GM18498 (cell line): ENCODE results near the gene H3-3A.

Experiments used
- ATAC-seq: cut with Tn5 transposase; IDR thresholded peaks from one replicate; pipeline ENCODE4 v1.9.1; 2021; ENCODE audit warnings: mild to moderate bottlenecking, moderate library complexity; ENCODE audit not compliant: unreplicated experiment

H3-3A gene

GRCh38 chr1:226062558-226063223, at the start of gene H3-3A:
TSS of gene H3-3A (plus strand) at chr1:226062716. CDS start at chr1:226064352, 1,636 bp downstream.
- ATAC-seq = peak; percentile 71

DNA sequence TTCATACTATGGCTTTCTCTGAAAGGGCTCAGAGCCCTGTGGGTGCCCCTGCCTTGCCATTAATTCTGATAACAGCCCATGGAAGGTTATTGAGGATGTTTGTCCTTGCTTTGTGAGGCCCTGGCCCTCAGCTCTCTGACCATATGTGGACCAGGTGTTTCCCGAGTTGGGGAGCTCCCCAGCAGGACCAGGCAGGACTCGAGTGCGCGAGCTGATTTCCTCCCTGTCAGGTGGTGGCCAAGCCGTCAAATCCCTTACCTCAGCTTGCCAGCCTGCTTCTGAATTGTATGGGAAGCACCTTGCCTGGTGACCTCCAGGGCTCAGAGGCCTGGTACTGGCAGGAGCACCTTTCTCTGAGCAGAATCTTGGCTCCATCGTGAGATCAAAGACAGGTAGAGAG, 45.4 kb upstream of the H3-3A start:
- ATAC-seq = no peak

DNA sequence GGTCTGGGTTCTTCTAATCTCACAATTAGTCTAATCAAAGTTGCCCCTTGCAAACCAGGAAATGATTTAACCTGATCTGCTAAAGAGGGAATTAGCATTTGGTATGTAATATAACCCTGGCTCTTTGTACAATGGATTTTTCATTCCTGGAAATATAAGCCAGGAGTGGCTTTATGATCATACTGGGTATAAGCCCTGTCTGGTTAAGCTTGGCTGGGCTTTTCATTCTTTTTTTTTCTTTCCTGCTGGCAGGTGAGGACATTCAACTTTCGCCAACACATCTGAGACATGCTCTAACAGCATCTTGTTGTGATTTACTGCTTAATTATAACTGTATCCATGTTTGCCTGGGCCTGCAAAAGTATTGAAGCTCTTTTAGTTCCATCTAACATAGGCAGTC, 42.9 kb upstream of the H3-3A start:
- no peak for ATAC-seq

- no peak for ATAC-seq
Measured at GRCh38 chr1:226021401-226021800, 41.1 kb upstream of the H3-3A start.

- ATAC-seq = no peak
Measured at GRCh38 chr1:226021801-226022200, 40.7 kb upstream of the H3-3A start.

GRCh38 chr1:226023735-226024134, 38.8 kb upstream of the H3-3A start:
- no peak for ATAC-seq

- no peak for ATAC-seq
Measured at GRCh38 chr1:226026833-226027232, 35.7 kb upstream of the H3-3A start.

DNA sequence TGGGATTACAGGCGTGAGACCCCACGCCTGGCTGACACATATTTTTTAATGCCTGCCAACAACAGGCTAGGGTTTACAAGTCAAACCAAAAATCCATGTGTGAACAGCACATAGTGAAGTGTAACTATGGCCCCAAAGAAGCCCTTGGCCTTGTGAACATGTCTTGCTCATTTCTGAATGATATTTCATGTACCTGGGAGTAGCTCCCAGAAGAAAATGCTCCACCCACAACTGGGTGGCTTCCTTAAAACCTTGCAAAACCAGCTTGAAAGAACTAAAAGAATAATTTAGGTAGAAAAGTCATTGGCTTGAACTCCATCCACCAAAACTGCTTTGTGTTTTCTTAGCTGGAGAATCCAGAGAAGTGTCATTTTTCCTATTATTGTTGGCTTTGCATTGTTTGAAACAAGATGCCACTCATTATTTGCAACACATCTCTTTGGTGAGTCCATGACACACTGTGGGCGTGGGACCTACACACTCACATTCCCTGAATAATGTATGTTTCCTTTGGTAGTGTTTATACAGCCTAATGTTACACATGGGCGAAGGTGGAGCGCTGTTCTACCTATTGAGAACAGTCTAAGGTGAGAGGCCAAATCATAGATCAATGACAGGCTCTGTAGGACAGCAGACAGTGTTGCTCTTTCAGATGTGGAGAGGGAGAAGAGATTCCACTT, 34.8 kb upstream of the H3-3A start:
- no peak for ATAC-seq

- peak; percentile 92 for ATAC-seq
Measured at GRCh38 chr1:226029093-226029496, 33.4 kb upstream of the H3-3A start.

DNA sequence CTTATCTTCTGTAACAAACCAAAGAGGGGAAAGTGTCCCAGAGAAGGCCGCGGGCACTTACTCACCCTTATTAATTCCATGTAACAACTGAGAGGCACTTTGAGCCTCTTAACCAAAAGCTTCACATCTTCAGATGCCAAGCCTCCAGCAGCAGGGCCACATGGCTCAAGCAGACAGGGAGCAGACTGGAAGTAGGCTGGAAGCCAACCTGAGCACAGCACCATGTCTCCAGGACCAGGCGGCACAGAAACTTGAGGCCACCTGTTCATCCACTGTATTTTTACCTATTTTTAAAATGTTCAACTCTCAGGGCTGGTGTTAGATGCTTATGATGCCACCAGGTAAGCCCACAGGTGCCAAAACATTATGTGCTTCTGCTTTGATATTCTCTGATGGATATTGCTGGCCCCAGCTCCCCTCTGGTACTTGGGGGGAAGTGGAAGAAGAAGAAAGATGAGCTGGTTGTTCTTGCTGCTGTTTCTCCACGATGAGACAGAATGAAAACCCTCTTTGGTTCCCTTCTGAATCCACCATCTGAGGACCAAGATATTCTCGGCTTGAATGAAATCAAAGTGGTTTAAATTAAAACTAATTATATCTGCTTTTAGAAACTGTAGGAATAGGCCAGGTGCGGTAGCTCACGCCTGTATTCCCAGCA, 32.8 kb upstream of the H3-3A start:
- no peak for ATAC-seq

DNA sequence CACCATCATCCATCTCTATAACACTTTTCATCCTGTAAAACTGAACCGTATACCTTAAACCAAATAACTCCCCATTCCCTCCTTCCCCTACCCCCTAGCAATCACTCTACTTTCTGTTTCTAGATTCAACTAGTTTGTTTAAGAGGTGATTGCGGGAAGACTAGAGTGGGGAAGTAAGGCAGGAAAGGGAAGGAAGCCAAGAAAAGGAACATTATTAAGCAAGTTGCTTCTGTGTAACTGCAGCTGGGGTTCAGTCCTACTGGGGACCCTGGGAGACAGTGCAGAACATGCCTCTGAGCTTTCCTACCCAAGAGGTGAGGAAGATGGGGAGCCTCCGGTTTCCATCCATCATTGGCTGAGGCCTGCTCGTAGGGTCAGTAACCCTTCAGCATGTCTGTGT, 28.9 kb upstream of the H3-3A start:
- ATAC-seq = no peak

- ATAC-seq = no peak
Measured at GRCh38 chr1:226033991-226034390, 28.5 kb upstream of the H3-3A start.

DNA sequence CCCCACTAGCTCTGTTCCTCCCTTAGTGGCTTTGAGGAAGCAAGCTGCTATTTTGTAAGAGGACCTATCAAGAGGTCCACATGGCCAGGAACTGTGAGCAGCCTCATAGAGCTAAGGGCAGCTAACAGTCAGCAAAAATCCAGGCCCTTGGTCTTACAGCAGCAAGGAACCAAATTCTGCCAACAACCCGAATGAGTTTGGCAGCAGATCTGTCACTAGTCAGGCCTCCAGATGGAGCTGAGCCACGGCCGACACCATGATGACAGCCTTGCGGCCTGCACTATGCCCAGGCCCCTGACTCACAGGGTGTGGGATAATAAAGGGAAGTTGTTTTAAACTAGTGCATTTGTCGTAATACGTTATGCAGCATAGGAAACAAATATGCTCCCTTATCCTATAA, 28.0 kb upstream of the H3-3A start:
- no peak for ATAC-seq

DNA sequence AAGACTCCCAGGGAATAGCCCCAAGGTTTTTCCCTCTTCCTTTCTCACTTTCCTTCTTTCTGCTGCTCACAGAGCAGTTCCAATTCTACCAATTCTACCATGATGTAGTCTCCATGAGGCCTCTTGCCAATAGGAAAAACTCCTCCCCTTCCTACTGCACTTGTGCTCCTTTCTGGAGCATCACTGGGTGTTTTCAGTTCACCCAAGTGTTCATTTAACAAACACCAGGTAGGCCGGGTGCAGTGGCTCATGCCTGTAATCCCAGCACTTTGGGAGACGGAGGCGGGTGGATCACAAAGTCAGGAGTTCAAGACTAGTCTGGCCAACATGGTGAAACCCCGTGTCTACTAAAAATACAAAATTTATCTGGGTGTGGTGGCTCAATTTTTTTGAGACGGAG, 26.6 kb upstream of the H3-3A start:
- no peak for ATAC-seq

DNA sequence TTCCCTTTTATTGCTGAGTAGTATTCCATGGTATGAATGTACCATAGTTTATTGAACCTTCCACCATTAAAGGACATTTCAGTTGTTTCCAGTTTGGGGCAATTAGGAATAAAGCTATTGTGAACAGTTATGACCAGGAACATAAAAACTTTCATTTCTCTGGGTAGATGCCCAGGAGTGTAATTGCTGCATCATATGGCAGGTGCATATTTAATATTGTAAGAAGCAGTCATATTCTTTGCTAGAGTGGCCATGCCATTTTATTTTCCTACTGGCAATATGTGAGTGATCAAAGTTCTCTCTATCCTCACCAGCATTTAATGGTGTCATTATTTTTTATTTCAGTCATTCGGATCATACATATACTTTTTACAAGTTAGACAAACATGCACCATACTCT, 23.9 kb upstream of the H3-3A start:
- no peak for ATAC-seq

GRCh38 chr1:226041419-226041818, 21.1 kb upstream of the H3-3A start:
- no peak for ATAC-seq

GRCh38 chr1:226044514-226045101, 17.9 kb upstream of the H3-3A start:
- no peak for ATAC-seq

DNA sequence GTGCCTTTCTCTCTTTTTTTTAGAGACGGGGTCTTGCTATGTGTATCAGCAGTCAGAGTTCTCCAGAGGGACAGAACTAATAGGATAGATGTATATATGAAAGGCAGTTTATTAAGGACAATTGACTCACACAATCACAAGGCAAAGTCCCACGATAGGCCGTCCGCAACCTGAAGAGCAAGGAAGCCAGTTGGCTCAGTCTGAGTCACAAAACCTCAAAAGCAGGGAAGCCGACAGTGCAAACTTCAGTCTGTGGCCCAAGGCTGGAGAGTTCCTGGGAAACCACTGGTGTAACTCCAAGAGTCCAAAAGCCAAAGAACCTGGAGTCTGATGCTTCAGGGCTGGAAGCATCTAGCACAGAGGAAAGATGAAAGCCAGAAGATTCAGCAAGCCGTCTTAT, 16.3 kb upstream of the H3-3A start:
- ATAC-seq = no peak

GRCh38 chr1:226047495-226047894, 15.0 kb upstream of the H3-3A start:
- no peak for ATAC-seq

DNA sequence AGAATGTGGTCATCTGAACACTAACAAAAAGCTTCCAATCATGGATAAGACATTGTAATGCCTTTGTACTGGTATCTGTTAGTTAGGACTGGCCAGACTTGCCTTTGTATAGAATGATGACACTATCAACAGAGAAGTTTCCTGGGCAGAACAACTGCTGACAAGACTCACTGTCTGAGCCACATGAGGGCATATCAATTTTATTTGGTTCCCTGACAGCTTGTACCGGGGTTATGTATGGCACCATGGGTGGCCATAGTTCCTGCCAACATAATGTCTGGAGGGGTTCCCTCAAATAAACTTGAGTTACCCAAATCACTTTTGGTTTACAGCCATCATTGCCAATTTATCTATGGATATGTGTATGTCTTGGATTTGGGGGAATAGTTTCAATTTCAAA, 13.6 kb upstream of the H3-3A start:
- ATAC-seq = no peak

DNA sequence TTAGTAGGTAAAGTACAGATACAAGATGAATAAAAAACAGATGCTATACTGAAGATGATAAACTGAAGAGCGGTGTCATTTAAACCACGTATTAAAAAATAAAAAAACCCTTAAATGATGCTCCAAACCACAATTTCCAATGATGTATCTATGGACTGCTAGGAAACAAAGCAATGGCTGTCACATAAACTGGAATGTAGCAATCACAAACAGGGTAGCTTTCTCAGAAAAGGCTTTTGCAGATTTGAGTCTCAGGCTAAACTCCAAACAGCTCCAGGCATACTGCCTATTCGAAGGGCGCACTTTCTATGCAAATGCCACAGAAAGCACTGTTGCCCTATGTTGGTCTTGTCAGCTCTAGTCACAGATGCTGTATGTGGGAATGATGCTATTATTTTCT, 12.4 kb upstream of the H3-3A start:
- no peak for ATAC-seq

DNA sequence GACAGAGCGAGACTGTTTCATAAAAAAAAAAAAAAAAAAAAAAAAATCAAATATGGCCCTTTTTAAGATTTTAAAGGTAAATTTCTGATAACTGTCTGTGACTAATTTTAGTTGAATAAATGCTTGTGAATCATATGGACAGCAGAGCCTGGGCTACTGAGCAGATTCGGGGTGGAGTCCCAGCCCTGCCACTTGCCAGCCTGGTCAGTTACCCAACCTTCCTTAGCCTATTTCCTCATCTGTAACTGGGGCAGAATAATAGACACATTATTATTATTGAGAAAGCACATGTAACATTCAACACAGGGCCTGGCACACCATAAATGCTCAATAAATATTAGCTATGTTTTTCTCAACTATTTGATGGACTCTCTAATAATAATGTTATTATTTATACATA, 11.2 kb upstream of the H3-3A start:
- ATAC-seq = no peak
